ENCODE data around the gene PPP6R2.
A peak's percentile ranks its signal among the peaks of the same experiment; 100 is the strongest.

PPP6R2 gene

GRCh38 chr22:50481440-50482106 is 138.4 kb downstream of the PPP6R2 start, which contains the start of gene ADM2:
Gene ADM2 (plus strand): TSS chr22:50481543. CDS start chr22:50481848, 305 bp downstream.
- Histone ChIP-seq H3K36me3 (ENCODE audit: control insufficient read depth, insufficient read depth, low read length) (no peaks in the 10 kb centered on the region), H3K27me3 (ENCODE audit: control insufficient read depth, insufficient read depth, low read length) (peaks cover 29% of the 10 kb centered on the region), H3K4me3 (ENCODE audit: low read length) (peak within 1 kb of the TSS; percentile 41), H3K9me3 (ENCODE audit: control insufficient read depth, low read length) (no peaks in the 10 kb centered on the region), H3K4me1 (ENCODE audit: control insufficient read depth, insufficient read depth, low read length) (peaks cover 28% of the 10 kb centered on the region), H3K9ac (ENCODE audit: low read length) (peak within 1 kb of the TSS; percentile 70)

- Histone ChIP-seq H3K36me3 (ENCODE audit: control insufficient read depth, insufficient read depth, low read length) (no peaks in the 10 kb centered on the region), H3K4me1 (ENCODE audit: control insufficient read depth, insufficient read depth, low read length) (peaks cover 28% of the 10 kb centered on the region), H3K4me3 (ENCODE audit: low read length) (peak overlapping the region; percentile 41), H3K9me3 (ENCODE audit: control insufficient read depth, low read length) (no peaks in the 10 kb centered on the region), H3K9ac (ENCODE audit: low read length) (peak overlapping the region; percentile 70), H3K27me3 (ENCODE audit: control insufficient read depth, insufficient read depth, low read length) (peaks cover 37% of the 10 kb centered on the region)
Measured at GRCh38 chr22:50482107-50483074, 139.3 kb downstream of the PPP6R2 start.

- Histone ChIP-seq H3K36me3 (ENCODE audit: control insufficient read depth, insufficient read depth, low read length) (no peaks in the 10 kb centered on the region), H3K9me3 (ENCODE audit: control insufficient read depth, low read length) (no peaks in the 10 kb centered on the region), H3K4me1 (ENCODE audit: control insufficient read depth, insufficient read depth, low read length) (peaks cover 28% of the 10 kb centered on the region), H3K27me3 (ENCODE audit: control insufficient read depth, insufficient read depth, low read length) (peaks cover 42% of the 10 kb centered on the region), H3K4me3 (ENCODE audit: low read length) (no peak overlapping the region), H3K9ac (ENCODE audit: low read length) (no peak overlapping the region)
Measured at GRCh38 chr22:50483106-50483505, 140.0 kb downstream of the PPP6R2 start.

- H3K4me1 ChIP-seq (ENCODE audit: control insufficient read depth, insufficient read depth, low read length), result peaks cover 28% of the 10 kb centered on the region
- no peak overlapping the region for H3K9ac ChIP-seq (ENCODE audit: low read length)
- no peak overlapping the region for H3K4me3 ChIP-seq (ENCODE audit: low read length)
- no peaks in the 10 kb centered on the region for H3K36me3 ChIP-seq (ENCODE audit: control insufficient read depth, insufficient read depth, low read length)
- peaks cover 42% of the 10 kb centered on the region for H3K27me3 ChIP-seq (ENCODE audit: control insufficient read depth, insufficient read depth, low read length)
- no peaks in the 10 kb centered on the region for H3K9me3 ChIP-seq (ENCODE audit: control insufficient read depth, low read length)
Measured at GRCh38 chr22:50483556-50483955, 140.4 kb downstream of the PPP6R2 start.

GRCh38 chr22:50483977-50484853 is 141.1 kb downstream of the PPP6R2 start:
- H3K9ac ChIP-seq (ENCODE audit: low read length), result peak overlapping the region; percentile 17
- H3K36me3 ChIP-seq (ENCODE audit: control insufficient read depth, insufficient read depth, low read length), result no peaks in the 10 kb centered on the region
- peaks cover 42% of the 10 kb centered on the region for H3K27me3 ChIP-seq (ENCODE audit: control insufficient read depth, insufficient read depth, low read length)
- peaks cover 28% of the 10 kb centered on the region for H3K4me1 ChIP-seq (ENCODE audit: control insufficient read depth, insufficient read depth, low read length)
- no peaks in the 10 kb centered on the region for H3K9me3 ChIP-seq (ENCODE audit: control insufficient read depth, low read length)
- H3K4me3 ChIP-seq (ENCODE audit: low read length), result no peak overlapping the region

GRCh38 chr22:50485221-50486131 is 142.3 kb downstream of the PPP6R2 start:
- no peaks in the 10 kb centered on the region for H3K9me3 ChIP-seq (ENCODE audit: control insufficient read depth, low read length)
- no peaks in the 10 kb centered on the region for H3K36me3 ChIP-seq (ENCODE audit: control insufficient read depth, insufficient read depth, low read length)
- no peak overlapping the region for H3K4me3 ChIP-seq (ENCODE audit: low read length)
- no peak overlapping the region for H3K9ac ChIP-seq (ENCODE audit: low read length)
- peaks cover 28% of the 10 kb centered on the region for H3K4me1 ChIP-seq (ENCODE audit: control insufficient read depth, insufficient read depth, low read length)
- H3K27me3 ChIP-seq (ENCODE audit: control insufficient read depth, insufficient read depth, low read length), result peaks cover 34% of the 10 kb centered on the region

GRCh38 chr22:50486561-50487289 is 143.6 kb downstream of the PPP6R2 start, which contains the start of gene MIOX:
Gene MIOX (plus strand): TSS chr22:50486859. CDS start chr22:50486898, 39 bp downstream.
- H3K36me3 ChIP-seq (ENCODE audit: control insufficient read depth, insufficient read depth, low read length), result no peaks in the 10 kb centered on the region
- H3K9me3 ChIP-seq (ENCODE audit: control insufficient read depth, low read length), result no peaks in the 10 kb centered on the region
- peaks cover 28% of the 10 kb centered on the region for H3K4me1 ChIP-seq (ENCODE audit: control insufficient read depth, insufficient read depth, low read length)
- peaks cover 26% of the 10 kb centered on the region for H3K27me3 ChIP-seq (ENCODE audit: control insufficient read depth, insufficient read depth, low read length)
- no peak within 1 kb of the TSS for H3K9ac ChIP-seq (ENCODE audit: low read length)
- H3K4me3 ChIP-seq (ENCODE audit: low read length), result no peak within 1 kb of the TSS

GRCh38 chr22:50487290-50488005 is 144.3 kb downstream of the PPP6R2 start:
- Histone ChIP-seq H3K9me3 (ENCODE audit: control insufficient read depth, low read length) (no peaks in the 10 kb centered on the region), H3K4me1 (ENCODE audit: control insufficient read depth, insufficient read depth, low read length) (peaks cover 22% of the 10 kb centered on the region), H3K27me3 (ENCODE audit: control insufficient read depth, insufficient read depth, low read length) (peaks cover 18% of the 10 kb centered on the region), H3K9ac (ENCODE audit: low read length) (no peak overlapping the region), H3K4me3 (ENCODE audit: low read length) (no peak overlapping the region), H3K36me3 (ENCODE audit: control insufficient read depth, insufficient read depth, low read length) (no peaks in the 10 kb centered on the region)

- Histone ChIP-seq H3K9ac (ENCODE audit: low read length) (no peak overlapping the region), H3K27me3 (ENCODE audit: control insufficient read depth, insufficient read depth, low read length) (peaks cover 13% of the 10 kb centered on the region), H3K4me1 (ENCODE audit: control insufficient read depth, insufficient read depth, low read length) (peaks cover 22% of the 10 kb centered on the region), H3K4me3 (ENCODE audit: low read length) (no peak overlapping the region), H3K36me3 (ENCODE audit: control insufficient read depth, insufficient read depth, low read length) (no peaks in the 10 kb centered on the region), H3K9me3 (ENCODE audit: control insufficient read depth, low read length) (no peaks in the 10 kb centered on the region)
Measured at GRCh38 chr22:50488006-50488677, 145.0 kb downstream of the PPP6R2 start.
